HPDE6-E6E7 (cell line): ENCODE data around the gene HNRNPA1L2.
"Not testable (repeated sequence)": the region's sequence is repeated elsewhere in the genome, so short reads cannot be mapped to it uniquely, and the experiment has no call there.

Source experiments
- DNase-seq: peaks from one replicate; pipeline ENCODE4 v3.0.0; 2011; ENCODE audit warnings: missing footprints; ENCODE audit errors: extremely low spot score

Gene HNRNPA1L2

DNA sequence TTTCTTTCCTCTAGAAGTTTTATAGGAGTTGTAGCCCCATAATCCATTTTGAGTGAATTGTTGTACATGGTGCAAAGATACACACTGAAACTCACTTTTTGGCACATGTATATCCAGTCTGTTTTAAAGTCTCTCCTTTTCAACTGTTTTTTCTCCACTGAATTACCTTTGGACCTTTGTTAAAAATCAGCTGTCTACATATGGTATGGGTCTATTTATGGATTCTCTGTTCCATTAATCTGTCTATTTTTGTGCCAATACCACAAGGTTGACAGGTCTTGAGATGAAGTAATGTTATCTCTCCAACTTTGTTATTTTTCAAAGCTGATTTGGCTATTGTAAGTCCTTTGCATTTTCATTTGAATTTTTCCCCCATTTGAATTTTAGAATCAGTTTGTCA lies 4.7 kb downstream of the HNRNPA1L2 start:
- no peak for DNase-seq

DNA sequence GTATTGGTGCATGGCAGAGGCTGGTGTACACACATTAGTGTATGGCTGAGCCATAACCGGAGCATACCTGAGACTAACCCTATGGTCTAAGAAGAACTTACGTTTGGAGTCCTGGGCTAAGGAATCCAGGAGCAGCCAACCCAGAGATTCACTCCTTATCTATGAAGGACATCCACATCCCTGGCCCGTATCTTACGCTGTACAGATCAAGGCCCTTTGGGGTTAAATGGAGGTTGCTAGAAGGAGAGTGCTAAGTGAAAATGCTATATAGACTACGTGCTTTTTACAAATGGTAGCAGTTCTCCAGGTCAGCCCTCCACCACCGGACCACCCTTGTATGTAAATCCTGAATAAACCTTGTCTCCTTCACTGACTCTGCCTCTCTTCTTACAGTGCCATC lies 8.5 kb downstream of the HNRNPA1L2 start:
- no peak for DNase-seq

DNA sequence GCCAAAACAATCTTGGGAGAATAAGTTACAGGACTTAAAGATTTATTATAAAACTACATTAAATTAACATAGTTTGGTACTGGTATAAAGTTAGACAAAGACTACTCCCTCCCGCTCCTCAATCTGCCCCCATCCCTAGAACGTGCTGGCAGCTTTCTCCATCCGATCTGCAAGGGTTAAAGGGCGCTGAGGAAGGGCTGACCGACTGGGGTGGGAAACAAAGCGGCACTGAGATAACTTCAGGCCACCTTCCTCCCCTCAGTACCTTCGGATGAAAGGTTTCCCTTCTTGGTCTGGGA lies 9.6 kb downstream of the HNRNPA1L2 start:
- DNase-seq, result no peak

DNA sequence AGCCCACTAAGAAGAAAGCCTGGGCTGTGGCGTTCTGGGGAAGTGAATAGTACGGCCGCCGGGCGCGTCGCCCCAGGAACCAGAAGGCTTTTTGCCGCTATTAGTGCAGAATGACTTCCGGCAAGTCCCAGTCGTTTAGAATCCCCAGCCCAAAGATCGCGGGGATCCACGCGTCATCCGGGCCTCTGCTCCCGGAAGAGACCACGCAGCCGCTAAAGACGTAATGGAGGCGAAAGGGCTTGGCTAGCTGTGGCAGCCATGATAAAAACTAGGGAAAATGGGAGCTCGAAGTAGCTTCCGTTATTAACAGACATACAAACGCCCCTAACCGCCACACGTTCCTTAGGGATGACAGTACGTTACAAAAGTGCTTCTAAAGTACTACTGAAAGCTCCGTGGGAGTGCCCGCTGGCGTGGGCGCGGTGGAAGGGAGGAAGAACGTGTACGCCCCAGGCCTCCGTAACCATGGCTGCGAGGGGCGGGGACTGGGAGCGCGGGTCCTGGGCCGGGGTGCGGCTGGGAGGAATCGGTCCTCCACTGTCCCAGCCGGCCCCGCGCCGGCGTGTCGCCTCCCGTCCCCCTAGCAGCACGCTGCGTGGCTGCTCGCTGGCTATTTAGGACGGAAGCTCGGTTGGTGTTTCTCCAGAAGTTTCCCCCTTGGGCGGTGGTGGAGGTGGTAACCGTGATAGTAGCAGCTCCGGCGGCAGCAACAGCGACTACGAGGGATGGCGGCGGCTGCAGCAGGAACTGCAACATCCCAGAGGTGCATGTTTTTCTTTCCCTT lies 10.2 kb downstream of the HNRNPA1L2 start, which contains the start of gene SUGT1:
SUGT1 (plus strand) TSS at position 641 of the 784 bp plus-strand sequence; CDS start at position 726, 85 bp downstream.
- DNase-seq, result peak; percentile 35

DNA sequence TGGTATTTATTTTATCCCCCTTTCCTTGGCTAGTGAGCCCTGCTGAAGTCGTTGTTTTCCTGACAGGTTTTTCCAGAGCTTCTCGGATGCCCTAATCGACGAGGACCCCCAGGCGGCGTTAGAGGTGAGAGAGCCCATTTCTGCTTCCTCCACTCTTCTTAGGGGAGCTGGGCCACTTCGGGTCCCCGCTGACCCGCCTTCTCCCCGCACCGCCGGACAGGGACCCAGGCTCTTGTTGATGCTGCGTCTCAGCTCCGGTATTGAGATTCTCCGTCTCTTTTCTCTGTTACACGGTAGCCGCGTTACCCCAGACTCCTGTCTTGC lies 10.7 kb downstream of the HNRNPA1L2 start:
- no peak for DNase-seq

DNA sequence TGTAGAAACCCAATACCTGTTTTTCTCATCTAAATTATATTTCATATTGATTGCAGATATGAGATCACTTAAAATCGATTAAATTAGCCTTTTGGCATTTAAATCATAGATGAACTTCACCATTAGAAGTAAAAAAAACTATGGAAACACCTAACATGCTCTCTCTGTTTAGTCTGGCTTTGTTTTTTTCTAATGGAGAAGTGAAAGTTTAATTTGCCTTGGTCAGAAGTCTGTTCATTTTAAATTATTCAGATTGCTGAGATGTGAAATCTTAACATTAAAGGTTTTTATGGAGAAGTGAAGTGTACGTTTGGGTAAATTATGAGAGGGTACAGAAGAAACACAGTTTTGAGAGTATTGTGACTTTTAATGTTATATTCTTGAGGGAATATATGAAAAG lies 17.1 kb downstream of the HNRNPA1L2 start:
- no peak for DNase-seq

DNA sequence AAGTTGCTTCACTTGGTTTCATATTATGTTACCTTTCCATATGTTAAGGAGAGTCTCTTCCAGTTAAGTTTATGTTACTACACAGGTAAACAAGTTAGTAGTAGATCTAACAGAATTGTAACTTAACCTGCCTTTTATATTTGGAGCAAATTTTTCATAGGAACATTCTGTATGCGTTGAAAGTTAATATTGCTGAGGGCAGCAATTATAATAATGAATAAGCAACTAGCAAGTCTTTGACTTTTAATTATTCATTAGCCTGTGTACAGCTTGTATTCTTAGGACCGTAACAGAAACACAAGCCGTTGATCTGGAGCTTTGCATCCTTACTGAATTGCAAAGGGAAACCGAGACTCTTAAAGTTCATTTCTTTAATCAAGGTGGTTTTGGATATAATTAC lies 22.0 kb downstream of the HNRNPA1L2 start:
- DNase-seq, result no peak

DNA sequence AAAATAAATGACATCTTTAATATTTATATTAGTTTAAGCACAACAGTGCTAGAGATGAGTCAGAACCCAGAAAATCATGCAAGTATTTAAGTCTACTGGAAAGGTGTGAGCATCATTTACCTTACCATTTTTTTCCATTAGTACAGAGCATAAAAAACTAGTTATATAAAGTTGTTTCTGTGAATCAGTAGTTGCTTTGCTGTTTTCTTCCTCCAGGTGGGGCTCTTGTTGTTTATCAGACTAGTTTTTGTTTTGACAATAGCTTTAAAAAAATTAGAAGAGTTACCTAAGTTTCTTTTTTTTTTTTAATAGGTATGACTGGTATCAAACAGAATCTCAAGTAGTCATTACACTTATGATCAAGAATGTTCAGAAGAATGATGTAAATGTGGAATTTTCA lies 23.1 kb downstream of the HNRNPA1L2 start:
- no peak for DNase-seq

DNA sequence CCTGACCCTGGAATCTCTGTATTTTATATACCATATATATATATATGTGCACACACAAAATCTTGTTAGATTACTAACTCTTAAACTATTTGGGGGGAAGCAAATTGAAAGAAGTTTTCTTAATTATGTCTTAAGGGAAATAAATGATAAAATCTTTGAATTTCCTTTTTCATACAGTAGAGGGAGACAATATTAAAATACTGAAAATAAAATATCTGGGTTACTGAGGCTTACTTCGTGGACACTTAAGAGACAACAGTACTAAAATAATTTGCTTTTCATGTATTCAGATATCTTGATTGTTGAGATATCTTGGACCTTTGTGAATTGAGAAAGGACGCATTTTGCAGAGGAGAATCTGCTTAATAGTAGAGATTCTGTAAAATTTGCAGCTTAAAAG lies 27.4 kb downstream of the HNRNPA1L2 start:
- no peak for DNase-seq

DNA sequence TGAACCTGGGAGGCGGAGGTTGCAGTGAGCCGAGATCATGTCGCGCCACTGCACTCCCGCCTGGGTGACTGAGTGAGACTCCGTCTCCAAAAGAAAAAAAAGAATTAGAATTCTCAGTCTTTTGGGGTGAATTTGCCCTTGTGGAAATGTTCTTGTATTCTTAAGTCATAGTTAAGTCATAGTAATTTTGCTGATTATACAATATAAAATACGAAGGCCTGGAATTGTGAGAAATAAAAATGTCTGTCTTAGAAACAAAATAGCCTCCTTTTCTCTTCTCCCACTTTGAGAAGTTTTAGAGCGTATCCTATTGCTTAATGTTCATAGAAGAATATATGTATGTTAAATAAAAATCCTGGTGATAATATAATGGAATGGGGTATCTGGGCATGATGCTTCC lies 28.5 kb downstream of the HNRNPA1L2 start:
- DNase-seq, result no peak

DNA sequence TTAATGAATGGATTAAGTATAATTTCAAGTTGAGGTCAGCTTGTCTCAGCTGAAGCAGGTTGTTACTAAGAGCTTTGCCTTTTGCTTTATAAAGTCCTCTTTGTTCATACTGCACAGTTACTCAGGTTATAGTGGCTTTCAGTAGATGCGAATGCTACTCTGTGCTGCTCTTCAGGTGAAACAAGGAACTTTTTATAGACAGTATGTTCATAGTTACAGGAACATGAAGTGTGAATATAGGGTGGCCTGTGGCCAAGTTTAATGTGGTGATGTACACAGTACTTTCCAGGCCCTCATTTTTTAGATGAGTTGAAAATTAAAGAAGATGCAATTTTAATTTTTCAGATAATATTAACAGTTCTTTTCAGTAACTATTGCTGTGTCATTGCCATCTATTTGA lies 31.2 kb downstream of the HNRNPA1L2 start:
- DNase-seq, result no peak

DNA sequence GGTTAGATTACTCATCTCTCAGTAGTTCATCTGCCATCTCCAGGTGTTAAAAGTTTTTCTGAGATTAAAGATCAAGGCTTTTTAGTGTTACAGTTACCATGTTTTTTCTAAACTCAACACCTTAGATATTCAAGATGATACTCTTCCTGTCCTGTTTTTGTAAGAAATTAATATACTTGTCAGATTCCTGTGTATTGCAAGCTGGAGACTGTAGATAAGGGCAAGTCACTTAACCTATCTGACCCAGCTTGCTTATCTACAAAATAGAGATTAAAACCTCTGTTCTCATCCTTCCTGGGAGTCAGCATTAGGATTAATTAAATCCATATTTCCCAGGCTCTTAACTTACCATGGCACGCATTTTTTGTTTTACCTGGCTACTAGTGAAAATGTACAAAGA lies 35.6 kb downstream of the HNRNPA1L2 start:
- DNase-seq, result no peak

DNA sequence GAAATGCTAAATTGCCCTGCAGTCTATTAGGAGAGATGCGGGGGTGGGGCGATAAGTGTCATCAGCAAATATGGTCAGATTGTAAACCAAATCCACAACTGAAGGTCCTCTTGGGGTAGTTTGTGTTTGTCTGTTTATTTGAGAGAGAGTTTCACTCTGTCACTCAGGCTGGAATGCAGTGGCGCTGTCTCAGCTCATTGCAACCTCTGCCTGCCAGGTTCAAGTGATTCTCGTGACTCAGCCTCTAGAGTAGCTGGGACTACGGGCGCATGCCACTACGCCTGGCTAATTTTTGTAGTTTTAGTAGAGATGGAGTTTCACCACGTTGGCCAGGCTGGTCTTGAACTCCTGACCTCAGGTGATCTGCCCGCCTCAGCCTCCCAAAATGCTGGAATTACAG lies 43.6 kb downstream of the HNRNPA1L2 start:
- not testable (repeated sequence) for DNase-seq

DNA sequence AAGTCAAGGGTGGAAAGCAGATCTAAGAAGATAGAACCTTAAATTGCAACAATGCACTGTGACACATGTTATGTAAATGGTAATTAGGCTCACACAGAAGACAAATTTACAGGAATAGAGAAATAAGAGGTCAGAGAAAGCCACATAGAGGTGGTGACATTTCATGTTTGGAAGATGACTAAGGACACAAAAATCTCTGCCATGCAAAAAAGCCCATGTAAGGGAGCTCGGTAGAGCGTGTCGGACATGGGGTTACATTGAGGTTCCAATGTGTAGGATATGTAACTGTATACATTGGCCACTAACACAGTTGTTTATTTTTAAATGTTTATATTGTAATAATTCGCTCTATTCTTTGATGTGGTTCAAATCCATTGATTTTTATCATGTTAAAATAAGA lies 44.1 kb downstream of the HNRNPA1L2 start:
- DNase-seq, result no peak
